GM12891 (cell line): ENCODE data around the gene CTTN.
"Not testable (repeated sequence)": the region's sequence is repeated elsewhere in the genome, so short reads cannot be mapped to it uniquely, and the experiment has no call there.

ENCODE experiments used
- DNase-seq: peaks from one replicate; pipeline ENCODE4 v3.0.0; 2011; ENCODE audit warnings: low spot score; ENCODE audit not compliant: insufficient read length
- FAIRE-seq: peaks from 2 replicates; lab custom pipeline; 2011; peaks lifted over from hg19 to GRCh38; lab: Jason Lieb, UNC
- PAX5 ChIP-seq: IDR thresholded peaks from 2 replicates; pipeline ENCODE4 v1.6.1; 2011; ENCODE audit warnings: low read length, moderate library complexity, mild to moderate bottlenecking; ENCODE audit not compliant: insufficient read depth, severe bottlenecking
- POLR2A ChIP-seq: IDR thresholded peaks from 2 replicates; pipeline ENCODE4 v1.6.1; 2011; ENCODE audit warnings: low read depth, low read length, control low read depth
- POLR2AphosphoS5 ChIP-seq: IDR thresholded peaks from 2 replicates; pipeline ENCODE4 v1.6.1; 2011; ENCODE audit warnings: low read depth, low read length, control low read depth
- POU2F2 ChIP-seq: IDR thresholded peaks from 2 replicates; pipeline ENCODE4 v1.6.1; 2011; ENCODE audit warnings: low read depth, mild to moderate bottlenecking, control low read depth, low read length, moderate library complexity
- SPI1 ChIP-seq: IDR thresholded peaks from 2 replicates; pipeline ENCODE4 v1.6.1; 2011; ENCODE audit warnings: low read depth, low read length, control low read depth
- TAF1 ChIP-seq: IDR thresholded peaks from 2 replicates; pipeline ENCODE4 v1.6.1; 2011; ENCODE audit warnings: low read depth, low read length, control low read depth

CTTN gene

GRCh38 chr11:70377645-70378044 is 20.7 kb upstream of the CTTN start:
- FAIRE-seq = no peak
- no peak for TF ChIP-seq PAX5
- TF ChIP-seq POU2F2 = no peak
- TF ChIP-seq SPI1 = no peak
- no peak for TF ChIP-seq POLR2AphosphoS5
- no peak for TF ChIP-seq TAF1
- no peak for TF ChIP-seq POLR2A
- DNase-seq = no peak

GRCh38 chr11:70378506-70379134 is 19.7 kb upstream of the CTTN start:
- FAIRE-seq (no peak), DNase-seq (no peak)
- TF ChIP-seq TAF1 (no peak), SPI1 (no peak), PAX5 (no peak), POLR2AphosphoS5 (no peak), POLR2A (no peak), POU2F2 (no peak)

GRCh38 chr11:70381350-70381749 is 17.0 kb upstream of the CTTN start:
- DNase-seq = no peak
- FAIRE-seq = no peak
- TF ChIP-seq PAX5 = no peak
- no peak for TF ChIP-seq TAF1
- no peak for TF ChIP-seq POU2F2
- TF ChIP-seq POLR2AphosphoS5 = no peak

- DNase-seq (no peak), FAIRE-seq (no peak)
- TF ChIP-seq POLR2A (no peak), POLR2AphosphoS5 (no peak), SPI1 (no peak), TAF1 (no peak), PAX5 (no peak), POU2F2 (no peak)
These were observed 16.2 kb upstream of the CTTN start for GRCh38 chr11:70381872-70382861.

GRCh38 chr11:70383664-70384565 is 14.4 kb upstream of the CTTN start:
- TF ChIP-seq PAX5 (no peak), POLR2A (no peak), POLR2AphosphoS5 (no peak), SPI1 (no peak), TAF1 (no peak), POU2F2 (no peak)
- FAIRE-seq (no peak), DNase-seq (no peak)

- FAIRE-seq = no peak
- no peak for DNase-seq
- TF ChIP-seq POLR2A (no peak), POU2F2 (no peak), POLR2AphosphoS5 (no peak), SPI1 (no peak), TAF1 (no peak), PAX5 (no peak)
These were observed 13.7 kb upstream of the CTTN start for GRCh38 chr11:70384566-70385152.

- DNase-seq (no peak), FAIRE-seq (no peak)
- no peak for TF ChIP-seq SPI1
These were observed 10.8 kb upstream of the CTTN start for GRCh38 chr11:70387564-70387963.

- FAIRE-seq (no peak), DNase-seq (no peak)
- no peak for TF ChIP-seq POLR2AphosphoS5
- no peak for TF ChIP-seq PAX5
- no peak for TF ChIP-seq POU2F2
- no peak for TF ChIP-seq TAF1
- no peak for TF ChIP-seq POLR2A
- TF ChIP-seq SPI1 = no peak
These were observed 9.1 kb upstream of the CTTN start for GRCh38 chr11:70389201-70389600.

GRCh38 chr11:70390882-70391281 is 7.4 kb upstream of the CTTN start:
- DNase-seq, FAIRE-seq: not testable (repeated sequence)
